Smooth muscle cell (in vitro differentiated cells): ENCODE results near the gene PPP1R16B. TPM values are rescaled to one million over a fixed set of nuclear protein-coding genes. Genes with fewer than 3 reads are reported as not detected.

Source experiments
- DNase-seq: peaks from one replicate; lab custom pipeline; 2025; ENCODE audit not compliant: unreplicated experiment; lab: John Stamatoyannopoulos, UW
- H2AFZ ChIP-seq: fragments of 200-600 bp; sonication (generic); 2 replicates; pipeline ENCODE4 v1.6.0; 2016; ENCODE audit warnings: antibody characterized with exemption, low read depth, mild to moderate bottlenecking
- H3F3A ChIP-seq: fragments of 200-600 bp; sonication (generic); 2 replicates; pipeline ENCODE4 v1.6.0; 2017; ENCODE audit warnings: antibody characterized with exemption, low read depth
- H3K27ac ChIP-seq: fragments of 200-600 bp; sonication (generic); 2 replicates; pipeline ENCODE4 v1.5.1; 2016; ENCODE audit warnings: low read depth, mild to moderate bottlenecking
- H3K27me3 ChIP-seq: fragments of 200-600 bp; sonication (generic); 2 replicates; pipeline ENCODE4 v1.6.1; 2016; ENCODE audit warnings: low read depth, mild to moderate bottlenecking
- H3K36me3 ChIP-seq: fragments of 200-600 bp; sonication (generic); 2 replicates; pipeline ENCODE4 v1.5.1; 2016; ENCODE audit warnings: low read depth
- H3K4me1 ChIP-seq: fragments of 200-600 bp; sonication (generic); 2 replicates; pipeline ENCODE4 v1.5.1; 2016; ENCODE audit warnings: low read depth
- H3K4me2 ChIP-seq: fragments of 200-600 bp; sonication (generic); 2 replicates; pipeline ENCODE4 v1.6.0; 2016; ENCODE audit warnings: mild to moderate bottlenecking
- H3K4me3 ChIP-seq: fragments of 200-600 bp; sonication (generic); 2 replicates; pipeline ENCODE4 v1.5.1; 2016; ENCODE audit warnings: mild to moderate bottlenecking
- H3K79me2 ChIP-seq: fragments of 200-600 bp; sonication (generic); 2 replicates; pipeline ENCODE4 v1.6.0; 2016; ENCODE audit warnings: low read depth, mild to moderate bottlenecking
- H3K9ac ChIP-seq: fragments of 200-600 bp; sonication (generic); 2 replicates; pipeline ENCODE4 v1.6.0; 2016; ENCODE audit warnings: low read depth
- H3K9me3 ChIP-seq: fragments of 200-600 bp; sonication (generic); replicated peaks from 2 replicates; pipeline ENCODE4 v1.5.1; 2016; ENCODE audit warnings: low read depth
- H4K20me1 ChIP-seq: fragments of 200-600 bp; sonication (generic); 2 replicates; pipeline ENCODE4 v1.6.0; 2016; ENCODE audit warnings: low read depth
- WGBS: methylation state at CpG from one replicate; pipeline ENCODE4 v1.1.7; 2016; ENCODE audit warnings: low lambda C conversion rate; 5-methylcytosine and 5-hydroxymethylcytosine counted together
- polyA plus RNA-seq: library from polyadenylated mRNA; unstranded; fragments of >200 nt; fragmentation: Nextera tagmentation; extraction: Ambion mirVana; gene quantifications from 2 replicates; pipeline ENCODE4 v1.2.1, GENCODE V29; 2016
- total RNA-seq: library from RNA; depleted of rRNA; stranded (reverse); fragments of >200 nt; gene quantifications from 2 replicates; pipeline ENCODE4 v1.2.3, GENCODE V29; 2014
- TF ChIP-seq, protein P1 (sequence below): fragments of 200-600 bp; sonication (generic); IDR thresholded peaks from 2 replicates; pipeline ENCODE4 v1.5.1; 2017; ENCODE audit warnings: borderline replicate concordance, mild to moderate bottlenecking, antibody characterized with exemption; ENCODE audit not compliant: insufficient read depth, poor library complexity, severe bottlenecking

The PPP1R16B gene
- total and polyA plus RNA-seq, 2 experiments from 2014 or later = not detected

DNA sequence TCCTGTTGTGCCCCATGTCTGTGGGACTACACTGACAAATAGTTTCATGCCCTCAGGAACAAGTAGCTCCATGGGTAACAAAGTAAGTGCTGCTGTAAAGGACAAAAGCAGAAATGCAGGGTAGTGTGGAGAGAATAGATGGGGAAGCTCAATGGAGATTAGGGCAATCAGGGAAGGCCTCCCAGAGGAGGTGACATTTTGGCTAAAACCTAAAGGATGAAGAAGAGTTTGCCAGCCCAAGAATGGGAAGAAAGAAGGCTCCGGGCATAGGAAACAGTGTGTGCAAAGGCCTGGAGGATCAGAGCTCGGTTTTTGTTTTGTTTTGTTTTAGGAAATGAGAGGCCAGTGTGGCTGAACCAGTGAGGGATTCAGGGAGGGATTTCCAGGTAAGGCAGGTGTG lies 77.1 kb downstream of the PPP1R16B start:
- H3F3A ChIP-seq = no peaks in the 10 kb centered on the region
- no peaks in the 10 kb centered on the region for H3K36me3 ChIP-seq
- H3K4me2 ChIP-seq = no peak overlapping the region
- no peak overlapping the region for H3K9ac ChIP-seq
- H3K27ac ChIP-seq = no peak overlapping the region
- no peaks in the 10 kb centered on the region for H3K79me2 ChIP-seq
- H3K27me3 ChIP-seq = peaks cover 13% of the 10 kb centered on the region
- no peak overlapping the region for H2AFZ ChIP-seq
- WGBS = 85% methylated on average over 2 of the region's 2 CpGs
- no peaks in the 10 kb centered on the region for H4K20me1 ChIP-seq
- TF ChIP-seq, protein P1, sequence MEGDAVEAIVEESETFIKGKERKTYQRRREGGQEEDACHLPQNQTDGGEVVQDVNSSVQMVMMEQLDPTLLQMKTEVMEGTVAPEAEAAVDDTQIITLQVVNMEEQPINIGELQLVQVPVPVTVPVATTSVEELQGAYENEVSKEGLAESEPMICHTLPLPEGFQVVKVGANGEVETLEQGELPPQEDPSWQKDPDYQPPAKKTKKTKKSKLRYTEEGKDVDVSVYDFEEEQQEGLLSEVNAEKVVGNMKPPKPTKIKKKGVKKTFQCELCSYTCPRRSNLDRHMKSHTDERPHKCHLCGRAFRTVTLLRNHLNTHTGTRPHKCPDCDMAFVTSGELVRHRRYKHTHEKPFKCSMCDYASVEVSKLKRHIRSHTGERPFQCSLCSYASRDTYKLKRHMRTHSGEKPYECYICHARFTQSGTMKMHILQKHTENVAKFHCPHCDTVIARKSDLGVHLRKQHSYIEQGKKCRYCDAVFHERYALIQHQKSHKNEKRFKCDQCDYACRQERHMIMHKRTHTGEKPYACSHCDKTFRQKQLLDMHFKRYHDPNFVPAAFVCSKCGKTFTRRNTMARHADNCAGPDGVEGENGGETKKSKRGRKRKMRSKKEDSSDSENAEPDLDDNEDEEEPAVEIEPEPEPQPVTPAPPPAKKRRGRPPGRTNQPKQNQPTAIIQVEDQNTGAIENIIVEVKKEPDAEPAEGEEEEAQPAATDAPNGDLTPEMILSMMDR = no peak
- H3K9me3 ChIP-seq = no peaks in the 10 kb centered on the region
- no peaks in the 10 kb centered on the region for H3K4me1 ChIP-seq
- H3K4me3 ChIP-seq = no peak overlapping the region
- no peak for DNase-seq

DNA sequence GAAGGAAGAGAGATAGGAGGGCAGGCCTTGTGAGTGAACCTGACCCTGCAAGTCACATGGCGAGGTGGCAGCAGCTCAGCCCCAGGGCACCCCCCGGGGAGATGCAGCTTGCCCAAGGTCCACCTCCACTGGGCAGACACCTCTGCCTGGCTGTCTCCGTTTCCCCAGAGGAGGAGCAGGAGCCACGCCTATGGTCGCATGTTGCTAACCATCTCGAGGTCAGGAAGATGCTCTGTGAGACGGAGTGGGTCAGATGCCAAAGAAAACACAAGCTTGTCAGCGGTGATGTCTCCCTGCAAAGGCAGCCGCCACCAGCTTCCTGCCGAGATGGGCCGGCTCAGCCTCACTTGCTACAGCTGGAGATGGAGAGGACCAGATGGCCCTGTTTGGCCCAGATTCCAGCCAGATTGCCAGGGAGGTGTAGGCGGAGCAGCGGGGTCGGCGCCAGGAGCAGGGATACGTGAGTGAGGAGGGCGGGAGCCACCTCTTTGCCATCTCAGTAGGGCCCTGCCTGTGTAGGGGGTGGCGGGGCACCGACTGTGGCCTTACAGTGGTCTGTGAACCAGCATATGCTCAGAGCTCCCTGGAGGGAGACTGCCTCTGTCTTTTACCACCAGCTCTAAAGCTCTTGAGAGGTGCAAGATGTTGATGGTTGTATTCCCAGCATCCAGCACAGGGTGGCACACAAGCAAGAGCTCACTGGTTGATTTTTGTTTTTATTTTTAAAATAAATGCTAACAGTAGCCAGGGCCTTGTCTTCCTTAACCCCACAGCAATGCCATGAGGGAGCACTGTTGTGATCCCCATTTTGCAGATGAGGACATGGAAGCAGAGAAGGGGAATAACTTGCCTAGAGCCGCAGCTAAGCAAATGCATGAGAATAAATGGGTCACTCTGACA lies 77.8 kb downstream of the PPP1R16B start:
- no peak overlapping the region for H3K4me3 ChIP-seq
- no peak overlapping the region for H3K4me2 ChIP-seq
- TF ChIP-seq, protein P1 = no peak
- H4K20me1 ChIP-seq = no peaks in the 10 kb centered on the region
- H3K27me3 ChIP-seq = peaks cover 13% of the 10 kb centered on the region
- H3F3A ChIP-seq = no peaks in the 10 kb centered on the region
- no peaks in the 10 kb centered on the region for H3K4me1 ChIP-seq
- H3K27ac ChIP-seq = no peak overlapping the region
- DNase-seq = no peak
- no peak overlapping the region for H3K9ac ChIP-seq
- no peaks in the 10 kb centered on the region for H3K36me3 ChIP-seq
- no peaks in the 10 kb centered on the region for H3K79me2 ChIP-seq
- no peaks in the 10 kb centered on the region for H3K9me3 ChIP-seq
- WGBS = 83% methylated on average over 17 of the region's 20 CpGs
- H2AFZ ChIP-seq = no peak overlapping the region

DNA sequence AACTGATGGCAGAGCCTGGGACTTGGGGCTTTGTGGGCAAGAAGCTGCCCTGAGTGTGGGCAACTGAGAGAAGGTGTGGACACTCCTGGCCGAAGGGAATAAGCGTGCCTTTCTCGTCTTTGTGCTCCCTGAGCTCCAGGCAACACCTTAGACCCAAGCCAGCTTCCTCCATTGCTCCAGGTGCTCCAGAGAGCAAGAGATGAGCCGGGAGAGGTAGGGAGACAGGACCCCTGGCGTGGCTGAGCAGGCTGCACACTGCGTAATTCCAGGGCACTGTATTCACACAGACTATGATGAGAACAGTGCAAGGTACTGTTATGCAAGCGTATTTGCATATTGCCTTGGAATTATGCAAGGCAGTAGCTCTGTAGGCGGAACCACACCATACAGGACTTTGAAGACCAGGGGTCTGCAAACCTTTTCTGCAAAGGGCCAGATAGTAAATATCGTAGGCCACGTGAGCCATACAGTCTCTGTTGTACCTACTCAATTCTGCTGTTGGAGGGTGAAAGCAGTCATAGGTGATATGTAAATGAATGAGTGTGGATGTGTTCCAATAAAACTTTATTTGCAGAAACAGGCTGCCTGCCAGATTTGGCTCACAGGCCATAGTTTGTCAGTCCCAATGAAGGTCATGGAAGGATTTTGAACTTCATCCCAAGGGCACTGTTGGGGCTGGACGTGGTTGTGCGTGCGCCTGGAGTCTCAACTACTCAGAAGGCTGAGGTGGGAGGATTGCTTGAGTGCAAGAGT lies 78.7 kb downstream of the PPP1R16B start:
- 88% methylated on average over 13 of the region's 13 CpGs for WGBS
- no peaks in the 10 kb centered on the region for H3K9me3 ChIP-seq
- H4K20me1 ChIP-seq = no peaks in the 10 kb centered on the region
- H3K79me2 ChIP-seq = no peaks in the 10 kb centered on the region
- H3K27me3 ChIP-seq = peaks cover 10% of the 10 kb centered on the region
- no peak overlapping the region for H2AFZ ChIP-seq
- no peaks in the 10 kb centered on the region for H3F3A ChIP-seq
- DNase-seq = no peak
- no peak overlapping the region for H3K4me3 ChIP-seq
- TF ChIP-seq, protein P1 = no peak
- H3K9ac ChIP-seq = no peak overlapping the region
- H3K4me2 ChIP-seq = no peak overlapping the region
- no peaks in the 10 kb centered on the region for H3K4me1 ChIP-seq
- H3K36me3 ChIP-seq = no peaks in the 10 kb centered on the region
- no peak overlapping the region for H3K27ac ChIP-seq
